IMR-90 (cell line): Measurements from ENCODE around the gene AGFG1. TPM values are rescaled to one million over a fixed set of nuclear protein-coding genes. Genes with fewer than 3 reads are reported as not detected.
A peak's percentile ranks its signal among the peaks of the same experiment; 100 is the strongest.

Experiments used
- ATAC-seq: fragments of 200-7000 bp; cut with Tn5 transposase; 2 replicates; pipeline ENCODE4 v1.9.1; 2020; ENCODE audit warnings: low read depth, mild to moderate bottlenecking, moderate library complexity
- BruUV-seq: library from RNA; stranded (reverse); fragments of 400-500 nt; replicated peaks from 2 replicates; lab custom pipeline; 2021; lab: Mats Ljungman, UMichigan
- CTCF ChIA-PET: fragments of 300-600 bp; formaldehyde crosslinking; extraction: SDS; loops from one replicate; lab custom pipeline; 2021; ENCODE audit warnings: antibody characterized with exemption; lab: Yijun Ruan, JAX
- POLR2A ChIA-PET: fragments of 300-600 bp; sonication (Branson Sonifier 250); formaldehyde crosslinking; loops from one replicate; lab custom pipeline; 2022; ENCODE audit warnings: antibody characterized with exemption; ENCODE audit not compliant: unreplicated experiment; lab: Charles Lee
- DNase-seq: peaks from one replicate; pipeline ENCODE4 v3.0.0; 2013
- H2AFZ ChIP-seq: replicated peaks from 2 replicates; pipeline ENCODE3; 2013; ENCODE audit warnings: low read length, mild to moderate bottlenecking; ENCODE audit not compliant: poor library complexity
- H2AK5ac ChIP-seq: 2 replicates; pipeline ENCODE4 v1.6.1; 2013; ENCODE audit warnings: low read depth, low read length, inconsistent platforms
- H2AK9ac ChIP-seq: replicated peaks from 2 replicates; pipeline ENCODE3; 2013; ENCODE audit warnings: mild to moderate bottlenecking, low read depth, low read length, moderate library complexity; ENCODE audit not compliant: poor library complexity
- H2BK120ac ChIP-seq: 2 replicates; pipeline ENCODE4 v1.6.1; 2013; ENCODE audit warnings: low read depth, low read length, inconsistent platforms
- H2BK15ac ChIP-seq: 3 replicates; pipeline ENCODE4 v1.6.1; 2013; ENCODE audit warnings: low read depth, low read length, inconsistent platforms
- H2BK20ac ChIP-seq: 2 replicates; pipeline ENCODE4 v1.6.1; 2013; ENCODE audit warnings: low read depth, mild to moderate bottlenecking, inconsistent platforms, low read length, moderate library complexity
- H2BK5ac ChIP-seq: 2 replicates; pipeline ENCODE4 v1.6.1; 2013; ENCODE audit warnings: mild to moderate bottlenecking, low read depth, low read length, inconsistent platforms; ENCODE audit not compliant: poor library complexity, severe bottlenecking
- H3K14ac ChIP-seq: replicated peaks from 2 replicates; pipeline ENCODE4 v1.6.1; 2013; ENCODE audit warnings: low read depth, low read length, inconsistent platforms
- H3K18ac ChIP-seq: 2 replicates; pipeline ENCODE4 v1.6.1; 2013; ENCODE audit warnings: low read depth, low read length, control low read depth
- H3K23ac ChIP-seq: 2 replicates; pipeline ENCODE4 v1.6.1; 2013; ENCODE audit warnings: low read depth, low read length, inconsistent platforms
- H3K27ac ChIP-seq: 2 replicates; pipeline ENCODE4 v1.5.1; 2013; ENCODE audit warnings: mild to moderate bottlenecking, control low read depth, low read length; ENCODE audit not compliant: insufficient read depth
- H3K27me3 ChIP-seq: 2 replicates; pipeline ENCODE4 v1.6.1; 2013; ENCODE audit warnings: low read length; ENCODE audit not compliant: control insufficient read depth, insufficient read depth
- H3K36me3 ChIP-seq: 2 replicates; pipeline ENCODE4 v1.6.1; 2013; ENCODE audit warnings: low read length, mixed read lengths; ENCODE audit not compliant: control insufficient read depth, insufficient read depth
- H3K4ac ChIP-seq: 2 replicates; pipeline ENCODE4 v1.6.1; 2013; ENCODE audit warnings: low read depth, low read length, inconsistent platforms
- H3K4me1 ChIP-seq: 2 replicates; pipeline ENCODE4 v1.6.1; 2013; ENCODE audit warnings: low read length, mixed read lengths; ENCODE audit not compliant: control insufficient read depth, insufficient read depth
- H3K4me2 ChIP-seq: 2 replicates; pipeline ENCODE4 v1.6.1; 2013; ENCODE audit warnings: low read depth, mild to moderate bottlenecking, control low read depth, low read length, moderate library complexity
- H3K4me3 ChIP-seq: 2 replicates; pipeline ENCODE4 v1.5.1; 2013; ENCODE audit warnings: low read depth, mild to moderate bottlenecking, control low read depth, low read length, moderate library complexity; ENCODE audit not compliant: insufficient read depth
- H3K56ac ChIP-seq: 2 replicates; pipeline ENCODE4 v1.6.1; 2013; ENCODE audit warnings: low read length, inconsistent platforms; ENCODE audit not compliant: insufficient read depth; ENCODE audit errors: extremely low read depth
- H3K79me1 ChIP-seq, 2 experiments: 2 replicates each; pipeline ENCODE4 v1.6.1; 2013; ENCODE audit warnings: low read length in 2 of 2, inconsistent platforms in 1 of 2, low read depth in 1 of 2
- H3K9ac ChIP-seq: 2 replicates; pipeline ENCODE4 v1.6.1; 2013; ENCODE audit warnings: low read depth, low read length, control low read depth
- H3K9me1 ChIP-seq: 2 replicates; pipeline ENCODE4 v1.6.1; 2013; ENCODE audit warnings: low read length, inconsistent platforms; ENCODE audit not compliant: insufficient read depth
- H3K9me3 ChIP-seq: 2 replicates; pipeline ENCODE4 v1.6.1; 2013; ENCODE audit warnings: low read length; ENCODE audit not compliant: control insufficient read depth, insufficient read depth
- H4K20me1 ChIP-seq: 2 replicates; pipeline ENCODE4 v1.6.1; 2013; ENCODE audit warnings: low read length, inconsistent platforms; ENCODE audit not compliant: insufficient read depth
- H4K5ac ChIP-seq: 2 replicates; pipeline ENCODE4 v1.6.1; 2013; ENCODE audit warnings: mild to moderate bottlenecking, low read depth, low read length, control low read depth
- H4K8ac ChIP-seq, 2 experiments: 2 replicates each; pipeline ENCODE4 v1.6.1; 2013; ENCODE audit warnings: low read depth in 2 of 2, low read length in 2 of 2, control low read depth in 1 of 2, inconsistent platforms in 1 of 2
- H4K91ac ChIP-seq: 2 replicates; pipeline ENCODE4 v1.6.1; 2013; ENCODE audit warnings: low read depth, low read length, inconsistent platforms; ENCODE audit not compliant: insufficient read depth
- BHLHE40 ChIP-seq: fragments of 150-350 bp; IDR thresholded peaks from 2 replicates; pipeline ENCODE4 v1.6.1; 2016; ENCODE audit warnings: mild to moderate bottlenecking, low read depth, low read length
- CEBPB ChIP-seq: IDR thresholded peaks from 2 replicates; pipeline ENCODE4 v1.6.1; 2012; ENCODE audit warnings: low read depth, low read length, improper control_type of control experiment
- CHD1 ChIP-seq: IDR thresholded peaks from 2 replicates; pipeline ENCODE4 v1.6.1; 2012; ENCODE audit warnings: low read depth, low read length, improper control_type of control experiment
- ELK1 ChIP-seq: fragments of 150-350 bp; IDR thresholded peaks from 2 replicates; pipeline ENCODE4 v1.6.1; 2016; ENCODE audit warnings: low read depth, mild to moderate bottlenecking, low read length, moderate library complexity, borderline replicate concordance
- MAFK ChIP-seq: IDR thresholded peaks from 2 replicates; pipeline ENCODE4 v1.6.1; 2012; ENCODE audit warnings: low read depth, low read length, improper control_type of control experiment
- MAZ ChIP-seq: IDR thresholded peaks from 2 replicates; pipeline ENCODE4 v1.6.1; 2012; ENCODE audit warnings: low read depth, mild to moderate bottlenecking, low read length, improper control_type of control experiment, moderate library complexity, borderline replicate concordance
- MXI1 ChIP-seq: IDR thresholded peaks from 2 replicates; pipeline ENCODE4 v1.6.1; 2012; ENCODE audit warnings: low read depth, mild to moderate bottlenecking, low read length, moderate library complexity, borderline replicate concordance
- NFE2L2 ChIP-seq: fragments of 150-350 bp; IDR thresholded peaks from 2 replicates; pipeline ENCODE4 v1.6.1; 2016; ENCODE audit warnings: low read depth, mild to moderate bottlenecking, low read length
- RAD21 ChIP-seq: IDR thresholded peaks from 2 replicates; pipeline ENCODE4 v1.6.1; 2012; ENCODE audit warnings: low read length, improper control_type of control experiment
- RCOR1 ChIP-seq: IDR thresholded peaks from 2 replicates; pipeline ENCODE4 v1.6.1; 2012; ENCODE audit warnings: mild to moderate bottlenecking, low read length, improper control_type of control experiment; ENCODE audit not compliant: insufficient replicate concordance
- RFX5 ChIP-seq: IDR thresholded peaks from 2 replicates; pipeline ENCODE4 v1.8.0; 2012; ENCODE audit warnings: low read depth, mild to moderate bottlenecking, low read length, moderate library complexity
- WGBS, 2 experiments: methylation state at CpG; one replicate each; pipeline versions ENCODE4 v1.1.5 to v1.1.7; 2013; ENCODE audit warnings: missing lambda C conversion rate in 2 of 2; ENCODE audit not compliant: insufficient read length in 1 of 2; ENCODE audit errors: extremely low coverage in 2 of 2; 5-methylcytosine and 5-hydroxymethylcytosine counted together
- dilution Hi-C: fragments of 300-500 bp; cut with HindIII; formaldehyde crosslinking; loops from one replicate; pipeline ENCODE4 v1.14.3; 2018; ENCODE audit warnings: low sequenced_read_pairs; ENCODE audit not compliant: unreplicated experiment
- in situ Hi-C: fragments of 300-500 bp; cut with MboI; formaldehyde crosslinking; loops from 3 replicates; pipeline ENCODE4 v1.14.3; 2019; ENCODE audit warnings: low sequenced_read_pairs, inconsistent platforms, mixed read lengths
- intact Hi-C: fragments of 100-400 bp; cut with micrococcal nuclease; formaldehyde crosslinking; loops from 2 replicates; pipeline ENCODE4 v1.10.0; 2022
- polyA plus RNA-seq, 3 experiments: library from polyadenylated mRNA; depleted of rRNA; stranded (reverse); fragments of >200 nt; gene quantifications; 2 replicates each; pipeline ENCODE4 v1.2.3, GENCODE V29; 2012; ENCODE audit warnings: low replicate concordance in 1 of 3
- total RNA-seq: library from RNA; depleted of rRNA; stranded (reverse); fragments of >200 nt; gene quantifications from 2 replicates; pipeline ENCODE4 v1.2.3, GENCODE V29; 2012
- TF ChIP-seq, protein P1 (sequence below): conservative IDR thresholded peaks from 2 replicates; pipeline ENCODE4 v1.5.1; 2012; ENCODE audit warnings: mild to moderate bottlenecking, low read depth, low read length, improper control_type of control experiment
- TF ChIP-seq, protein P2 (sequence below): fragments of 150-350 bp; IDR thresholded peaks from 2 replicates; pipeline ENCODE4 v1.6.1; 2017; ENCODE audit warnings: mild to moderate bottlenecking, antibody characterized with exemption, low read length, low read depth

The AGFG1 gene
- total and polyA plus RNA-seq, 2 of the 4 experiments (the other 2 are of a cell fraction): 58.4 to 126 TPM

- H3K27me3 ChIP-seq: no peaks in the 10 kb centered on the region
- CTCF ChIA-PET: no interaction called here
- H2AFZ ChIP-seq: no peak overlapping the region
- H3K9ac ChIP-seq: no peak overlapping the region
- intact Hi-C loops (loop anchor here (5.0 kb wide), 1 partner anchor 200 kb away; the partner anchor contains the start of gene MFF), in situ Hi-C loops (no loop called here), dilution Hi-C loops (no loop called here)
- H3K9me3 ChIP-seq: no peaks in the 10 kb centered on the region
- no peak overlapping the region for H3K27ac ChIP-seq
- POLR2A ChIA-PET: no interaction called here
- H4K8ac ChIP-seq: no peak overlapping the region; a peak in 1 of 4 replicates
- H2BK15ac ChIP-seq: no peak overlapping the region
- H4K5ac ChIP-seq: no peak overlapping the region
- H3K23ac ChIP-seq: no peak overlapping the region
- BruUV-seq: no TSS peak
- H2BK5ac ChIP-seq: peak overlapping the region; percentile 26
- no peak overlapping the region for H3K56ac ChIP-seq
- ATAC-seq (no peak), DNase-seq (no peak)
- no peak overlapping the region for H3K4me2 ChIP-seq
- peaks cover 13 to 30% of the 10 kb centered on the region in 2 experiments; a peak in 3 of 4 replicates for H3K79me1 ChIP-seq
- no peaks in the 10 kb centered on the region; the same call in 1 of the 2 replicates for H4K20me1 ChIP-seq
- no peaks in the 10 kb centered on the region for H3K9me1 ChIP-seq
- H4K91ac ChIP-seq: no peak overlapping the region
- H2AK5ac ChIP-seq: no peak overlapping the region
- no CpG with 5 or more reads among the region's 2 CpGs for WGBS, 2 experiments
- H2BK120ac ChIP-seq: no peak overlapping the region
- no peak overlapping the region for H2AK9ac ChIP-seq
- H3K18ac ChIP-seq: no peak overlapping the region
- H2BK20ac ChIP-seq: no peak overlapping the region
- H3K4me1 ChIP-seq: no peaks in the 10 kb centered on the region
- H3K14ac ChIP-seq: no peak overlapping the region
- peaks cover 13% of the 10 kb centered on the region for H3K36me3 ChIP-seq
- no peak for TF ChIP-seq MAZ
- TF ChIP-seq NFE2L2: no peak
- no peak for TF ChIP-seq BHLHE40
- no peak for TF ChIP-seq CHD1
- TF ChIP-seq MAFK: no peak
- TF ChIP-seq RCOR1: no peak
- TF ChIP-seq, protein P1, sequence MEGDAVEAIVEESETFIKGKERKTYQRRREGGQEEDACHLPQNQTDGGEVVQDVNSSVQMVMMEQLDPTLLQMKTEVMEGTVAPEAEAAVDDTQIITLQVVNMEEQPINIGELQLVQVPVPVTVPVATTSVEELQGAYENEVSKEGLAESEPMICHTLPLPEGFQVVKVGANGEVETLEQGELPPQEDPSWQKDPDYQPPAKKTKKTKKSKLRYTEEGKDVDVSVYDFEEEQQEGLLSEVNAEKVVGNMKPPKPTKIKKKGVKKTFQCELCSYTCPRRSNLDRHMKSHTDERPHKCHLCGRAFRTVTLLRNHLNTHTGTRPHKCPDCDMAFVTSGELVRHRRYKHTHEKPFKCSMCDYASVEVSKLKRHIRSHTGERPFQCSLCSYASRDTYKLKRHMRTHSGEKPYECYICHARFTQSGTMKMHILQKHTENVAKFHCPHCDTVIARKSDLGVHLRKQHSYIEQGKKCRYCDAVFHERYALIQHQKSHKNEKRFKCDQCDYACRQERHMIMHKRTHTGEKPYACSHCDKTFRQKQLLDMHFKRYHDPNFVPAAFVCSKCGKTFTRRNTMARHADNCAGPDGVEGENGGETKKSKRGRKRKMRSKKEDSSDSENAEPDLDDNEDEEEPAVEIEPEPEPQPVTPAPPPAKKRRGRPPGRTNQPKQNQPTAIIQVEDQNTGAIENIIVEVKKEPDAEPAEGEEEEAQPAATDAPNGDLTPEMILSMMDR: no peak
- no peak for TF ChIP-seq ELK1
- no peak for TF ChIP-seq CEBPB
- TF ChIP-seq, protein P2, sequence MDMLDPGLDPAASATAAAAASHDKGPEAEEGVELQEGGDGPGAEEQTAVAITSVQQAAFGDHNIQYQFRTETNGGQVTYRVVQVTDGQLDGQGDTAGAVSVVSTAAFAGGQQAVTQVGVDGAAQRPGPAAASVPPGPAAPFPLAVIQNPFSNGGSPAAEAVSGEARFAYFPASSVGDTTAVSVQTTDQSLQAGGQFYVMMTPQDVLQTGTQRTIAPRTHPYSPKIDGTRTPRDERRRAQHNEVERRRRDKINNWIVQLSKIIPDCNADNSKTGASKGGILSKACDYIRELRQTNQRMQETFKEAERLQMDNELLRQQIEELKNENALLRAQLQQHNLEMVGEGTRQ: no peak
- no peak for TF ChIP-seq RFX5
- no peak for TF ChIP-seq RAD21
- no peak for TF ChIP-seq MXI1
- no peak overlapping the region for H3K4ac ChIP-seq
- H3K4me3 ChIP-seq: no peak overlapping the region
Measured at GRCh38 chr2:227527351-227527750, 55.4 kb downstream of the AGFG1 start.
